NCI-H526 (cell line): ENCODE measurements around the gene KBTBD7.
A peak's percentile ranks its signal among the peaks of the same experiment; 100 is the strongest.
"Not testable (repeated sequence)": the region's sequence is repeated elsewhere in the genome, so short reads cannot be mapped to it uniquely, and the experiment has no call there.

Source experiments
- DNase-seq, 2 experiments: peaks; one replicate each; lab custom pipeline; 2025; lab: John Stamatoyannopoulos, UW

The KBTBD7 gene

GRCh38 chr13:41199079-41199478, 4.7 kb upstream of the KBTBD7 start:
- no peak for DNase-seq

GRCh38 chr13:41196620-41197019, 2.3 kb upstream of the KBTBD7 start:
- peak in 1 of 2 experiments; percentile 40 for DNase-seq

GRCh38 chr13:41196011-41196410, 1.6 kb upstream of the KBTBD7 start:
- DNase-seq: no peak

GRCh38 chr13:41193469-41193868, 900 bp downstream of the KBTBD7 start:
- no peak for DNase-seq

- DNase-seq: no peak
Measured at GRCh38 chr13:41188584-41188983, 5.8 kb downstream of the KBTBD7 start.

- peak in 1 of 2 experiments; percentile 9 for DNase-seq
Measured at GRCh38 chr13:41186481-41186880, 7.9 kb downstream of the KBTBD7 start.

GRCh38 chr13:41182231-41182630, 12.1 kb downstream of the KBTBD7 start:
- no peak for DNase-seq

GRCh38 chr13:41179593-41180250, 14.6 kb downstream of the KBTBD7 start:
- DNase-seq: no peak

GRCh38 chr13:41178040-41178439, 16.3 kb downstream of the KBTBD7 start:
- DNase-seq: no peak

- DNase-seq: no peak
Measured at GRCh38 chr13:41177616-41178015, 16.8 kb downstream of the KBTBD7 start.

- DNase-seq: not testable (repeated sequence)
Measured at GRCh38 chr13:41175576-41175975, 18.8 kb downstream of the KBTBD7 start.

GRCh38 chr13:41162151-41162550, 32.2 kb downstream of the KBTBD7 start:
- DNase-seq: no peak

- DNase-seq: no peak
Measured at GRCh38 chr13:41159174-41159573, 35.2 kb downstream of the KBTBD7 start.

GRCh38 chr13:41157048-41157717, 37.2 kb downstream of the KBTBD7 start:
- DNase-seq: peak; percentile 94 to 97

GRCh38 chr13:41156620-41157019, 37.7 kb downstream of the KBTBD7 start:
- peak; percentile 97 to 99 for DNase-seq

GRCh38 chr13:41154042-41154441, 40.3 kb downstream of the KBTBD7 start:
- no peak for DNase-seq

- DNase-seq: no peak
Measured at GRCh38 chr13:41152005-41152404, 42.4 kb downstream of the KBTBD7 start.

- DNase-seq: no peak
Measured at GRCh38 chr13:41150058-41150457, 44.3 kb downstream of the KBTBD7 start.

GRCh38 chr13:41148419-41149283, 45.7 kb downstream of the KBTBD7 start:
- DNase-seq: no peak

- DNase-seq: no peak
Measured at GRCh38 chr13:41145136-41145908, 49.0 kb downstream of the KBTBD7 start.

GRCh38 chr13:41144576-41144975, 49.8 kb downstream of the KBTBD7 start:
- no peak for DNase-seq
